C4-2B (cell line): ENCODE data around the gene CALD1.

ENCODE experiments used
- ZFX ChIP-seq: fragments of 450-650 bp; IDR thresholded peaks from 2 replicates; pipeline ENCODE4 v1.6.1; 2017
- TF ChIP-seq, protein P1 (sequence below): fragments of 450-650 bp; conservative IDR thresholded peaks from 2 replicates; pipeline ENCODE4 v1.5.1; 2017; ENCODE audit warnings: mild to moderate bottlenecking

DNA sequence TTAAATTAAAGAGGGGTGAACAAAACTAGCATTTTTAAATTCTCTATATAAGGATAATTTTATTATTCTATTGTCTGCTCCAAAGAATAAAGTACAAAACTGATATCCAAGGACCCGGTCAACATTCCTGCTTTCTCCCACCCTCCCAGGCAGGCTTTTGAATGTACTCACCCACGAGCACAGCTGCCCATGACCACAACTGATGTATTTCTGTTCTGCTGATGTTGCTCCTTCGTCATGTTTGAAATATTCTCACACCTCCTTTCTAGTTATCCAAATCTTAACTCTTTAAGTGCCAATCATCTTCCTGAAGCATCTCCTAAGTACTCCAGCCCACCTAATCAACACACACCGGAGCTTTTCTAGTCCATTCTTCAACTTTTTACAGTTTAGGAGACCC is 46.7 kb downstream of the CALD1 start:
- TF ChIP-seq, protein P1, sequence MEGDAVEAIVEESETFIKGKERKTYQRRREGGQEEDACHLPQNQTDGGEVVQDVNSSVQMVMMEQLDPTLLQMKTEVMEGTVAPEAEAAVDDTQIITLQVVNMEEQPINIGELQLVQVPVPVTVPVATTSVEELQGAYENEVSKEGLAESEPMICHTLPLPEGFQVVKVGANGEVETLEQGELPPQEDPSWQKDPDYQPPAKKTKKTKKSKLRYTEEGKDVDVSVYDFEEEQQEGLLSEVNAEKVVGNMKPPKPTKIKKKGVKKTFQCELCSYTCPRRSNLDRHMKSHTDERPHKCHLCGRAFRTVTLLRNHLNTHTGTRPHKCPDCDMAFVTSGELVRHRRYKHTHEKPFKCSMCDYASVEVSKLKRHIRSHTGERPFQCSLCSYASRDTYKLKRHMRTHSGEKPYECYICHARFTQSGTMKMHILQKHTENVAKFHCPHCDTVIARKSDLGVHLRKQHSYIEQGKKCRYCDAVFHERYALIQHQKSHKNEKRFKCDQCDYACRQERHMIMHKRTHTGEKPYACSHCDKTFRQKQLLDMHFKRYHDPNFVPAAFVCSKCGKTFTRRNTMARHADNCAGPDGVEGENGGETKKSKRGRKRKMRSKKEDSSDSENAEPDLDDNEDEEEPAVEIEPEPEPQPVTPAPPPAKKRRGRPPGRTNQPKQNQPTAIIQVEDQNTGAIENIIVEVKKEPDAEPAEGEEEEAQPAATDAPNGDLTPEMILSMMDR = no peak
- TF ChIP-seq ZFX = no peak
